Panc1 (cell line): Measurements from ENCODE around the gene SLC7A7. TPM values are rescaled to one million over a fixed set of nuclear protein-coding genes. Genes with fewer than 3 reads are reported as not detected.

ENCODE experiments used
- ATAC-seq: fragments of 200-7000 bp; cut with Tn5 transposase; 2 replicates; pipeline ENCODE4 v1.9.1; 2020; ENCODE audit warnings: mild to moderate bottlenecking, moderate library complexity
- BruUV-seq: library from RNA; stranded (reverse); fragments of 400-500 nt; replicated peaks from 2 replicates; lab custom pipeline; 2021; lab: Mats Ljungman, UMichigan
- CTCF ChIA-PET: fragments of 300-600 bp; sonication (Branson Sonifier 250); formaldehyde crosslinking; loops from one replicate; lab custom pipeline; 2022; ENCODE audit warnings: antibody characterized with exemption; lab: Charles Lee
- POLR2A ChIA-PET: fragments of 300-600 bp; sonication (Branson Sonifier 250); formaldehyde crosslinking; loops from one replicate; lab custom pipeline; 2022; ENCODE audit warnings: antibody characterized with exemption; lab: Charles Lee
- DNase-seq: peaks from one replicate; pipeline ENCODE4 v3.0.0-alpha.2; 2010; ENCODE audit warnings: low read depth, low spot score
- H3K27ac ChIP-seq: 2 replicates; pipeline ENCODE4 v1.5.1; 2011; ENCODE audit warnings: mild to moderate bottlenecking, low read length, inconsistent platforms
- H3K27me3 ChIP-seq: fragments of 200-500 bp; sonication (Bioruptor generic); 2 replicates; pipeline ENCODE4 v1.6.0; 2014; ENCODE audit warnings: low read length, inconsistent platforms; ENCODE audit not compliant: control insufficient read depth, insufficient read depth
- H3K36me3 ChIP-seq: fragments of 200-500 bp; sonication (Bioruptor generic); 2 replicates; pipeline ENCODE4 v1.5.1; 2014; ENCODE audit warnings: inconsistent platforms, mild to moderate bottlenecking, low read length, moderate library complexity; ENCODE audit not compliant: control insufficient read depth, insufficient read depth
- H3K4me1 ChIP-seq: 2 replicates; pipeline ENCODE4 v1.5.1; 2011; ENCODE audit warnings: inconsistent platforms, mild to moderate bottlenecking, low read length, moderate library complexity; ENCODE audit not compliant: control insufficient read depth, insufficient read depth
- H3K4me3 ChIP-seq, 2 experiments: 2 replicates each; pipeline ENCODE4 v1.5.1; 2011 to 2012; ENCODE audit warnings: low read depth in 2 of 2, low read length in 2 of 2, mild to moderate bottlenecking in 2 of 2, inconsistent platforms in 1 of 2, moderate library complexity in 1 of 2
- H3K9me3 ChIP-seq: fragments of 200-500 bp; sonication (Bioruptor generic); 2 replicates; pipeline ENCODE4 v1.5.1; 2014; ENCODE audit warnings: low read depth, mild to moderate bottlenecking, inconsistent platforms, low read length, moderate library complexity; ENCODE audit not compliant: control insufficient read depth, insufficient read depth
- CTCF ChIP-seq: fragments of 450-650 bp; IDR thresholded peaks from 2 replicates; pipeline ENCODE4 v1.5.1; 2017; ENCODE audit warnings: mild to moderate bottlenecking
- POLR2AphosphoS5 ChIP-seq: IDR thresholded peaks from 2 replicates; pipeline ENCODE4 v1.6.1; 2012; ENCODE audit warnings: mild to moderate bottlenecking, low read depth, low read length, moderate library complexity
- SIN3A ChIP-seq: IDR thresholded peaks from 2 replicates; pipeline ENCODE4 v1.6.1; 2012; ENCODE audit warnings: low read depth, mild to moderate bottlenecking, low read length, moderate library complexity, borderline replicate concordance; ENCODE audit not compliant: insufficient read depth
- TCF7L2 ChIP-seq: IDR thresholded peaks from 2 replicates; pipeline ENCODE4 v1.6.1; 2011; ENCODE audit warnings: mild to moderate bottlenecking, low read depth, low read length, inconsistent platforms
- in situ Hi-C: cut with HindIII; loops from 2 replicates; pipeline ENCODE4 v1.10.0; 2016; ENCODE audit warnings: low sequenced_read_pairs, low pct_unique_long_range_greater_than_20kb
- intact Hi-C: fragments of 100-400 bp; cut with micrococcal nuclease; formaldehyde crosslinking; loops from one replicate; pipeline ENCODE4 v1.10.0; 2022; ENCODE audit not compliant: unreplicated experiment
- total RNA-seq: library from RNA; stranded (reverse); gene quantifications from one replicate; pipeline ENCODE4 v1.2.1, GENCODE V29; 2021; ENCODE audit not compliant: unreplicated experiment
- TF ChIP-seq, protein P1 (sequence below), 2 experiments: IDR thresholded peaks; 2 replicates each; pipeline ENCODE4 v1.6.1; 2011 to 2012; ENCODE audit warnings: low read depth in 2 of 2, control low read depth in 1 of 2, low read length in 1 of 2, mild to moderate bottlenecking in 1 of 2, moderate library complexity in 1 of 2; ENCODE audit not compliant: insufficient read depth in 1 of 2

The SLC7A7 gene
- total RNA-seq, 1 experiment from 2014 or later: 0.85 TPM

DNA sequence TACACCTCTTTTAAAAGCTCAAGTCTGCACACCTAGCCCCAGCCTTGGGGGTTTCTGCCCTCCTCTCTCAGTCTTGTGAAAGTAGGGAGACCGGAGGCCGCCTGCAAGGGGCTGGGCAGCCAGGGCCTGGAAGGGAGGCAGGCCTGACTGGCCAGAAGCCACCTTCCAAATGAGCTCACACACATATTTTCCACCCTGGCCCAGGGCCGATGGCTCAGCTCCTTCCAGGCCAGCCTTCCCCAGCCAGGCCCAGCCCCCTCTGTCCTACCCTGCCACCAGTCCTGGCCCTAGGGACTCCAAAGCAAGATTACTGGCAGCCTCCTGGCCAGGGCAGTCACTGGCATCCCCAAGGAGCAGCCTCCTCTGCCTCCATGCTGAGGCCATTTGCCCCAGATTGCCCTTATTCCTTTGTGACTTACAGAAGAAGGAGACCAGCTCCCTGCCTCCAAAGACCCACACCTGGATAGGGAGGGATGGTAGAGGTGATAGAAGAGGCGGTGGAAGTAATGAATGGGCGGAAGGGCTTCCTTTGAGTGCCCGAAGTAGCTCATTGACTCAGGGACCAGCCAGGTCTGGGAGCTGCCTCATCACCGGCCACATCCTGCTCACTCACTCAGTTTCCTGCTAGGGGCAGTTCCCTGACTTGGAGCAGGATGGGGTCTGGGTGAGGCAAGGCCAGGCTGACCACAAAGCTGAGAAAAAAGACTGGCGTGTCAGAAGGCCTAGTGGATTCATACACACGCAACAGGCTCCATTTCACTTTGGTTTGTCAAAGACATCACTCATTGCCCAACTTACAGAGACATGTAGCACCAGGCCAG lies 35.9 kb upstream of the SLC7A7 start:
- ATAC-seq: no peak
- intact Hi-C loops: loop anchor here (10.0 kb wide), 1 partner anchor 196 kb away; no protein-coding TSS in a partner anchor
- H3K4me1 ChIP-seq: no peaks in the 10 kb centered on the region
- no peaks in the 10 kb centered on the region for H3K27me3 ChIP-seq
- no peak overlapping the region for H3K27ac ChIP-seq
- ChIA-PET POLR2A (interaction anchor here (0.6 kb wide), 1 partner anchor 27 kb away, joined by 3 read pairs; no protein-coding TSS in a partner anchor), CTCF (interaction anchor here (4.9 kb wide), 1 partner anchor 28 kb away, joined by 50 read pairs; no protein-coding TSS in a partner anchor)
- TF ChIP-seq CTCF: no peak
- no peak for TF ChIP-seq POLR2AphosphoS5
- no peak for TF ChIP-seq TCF7L2
- TF ChIP-seq SIN3A: no peak
- TF ChIP-seq, protein P1, sequence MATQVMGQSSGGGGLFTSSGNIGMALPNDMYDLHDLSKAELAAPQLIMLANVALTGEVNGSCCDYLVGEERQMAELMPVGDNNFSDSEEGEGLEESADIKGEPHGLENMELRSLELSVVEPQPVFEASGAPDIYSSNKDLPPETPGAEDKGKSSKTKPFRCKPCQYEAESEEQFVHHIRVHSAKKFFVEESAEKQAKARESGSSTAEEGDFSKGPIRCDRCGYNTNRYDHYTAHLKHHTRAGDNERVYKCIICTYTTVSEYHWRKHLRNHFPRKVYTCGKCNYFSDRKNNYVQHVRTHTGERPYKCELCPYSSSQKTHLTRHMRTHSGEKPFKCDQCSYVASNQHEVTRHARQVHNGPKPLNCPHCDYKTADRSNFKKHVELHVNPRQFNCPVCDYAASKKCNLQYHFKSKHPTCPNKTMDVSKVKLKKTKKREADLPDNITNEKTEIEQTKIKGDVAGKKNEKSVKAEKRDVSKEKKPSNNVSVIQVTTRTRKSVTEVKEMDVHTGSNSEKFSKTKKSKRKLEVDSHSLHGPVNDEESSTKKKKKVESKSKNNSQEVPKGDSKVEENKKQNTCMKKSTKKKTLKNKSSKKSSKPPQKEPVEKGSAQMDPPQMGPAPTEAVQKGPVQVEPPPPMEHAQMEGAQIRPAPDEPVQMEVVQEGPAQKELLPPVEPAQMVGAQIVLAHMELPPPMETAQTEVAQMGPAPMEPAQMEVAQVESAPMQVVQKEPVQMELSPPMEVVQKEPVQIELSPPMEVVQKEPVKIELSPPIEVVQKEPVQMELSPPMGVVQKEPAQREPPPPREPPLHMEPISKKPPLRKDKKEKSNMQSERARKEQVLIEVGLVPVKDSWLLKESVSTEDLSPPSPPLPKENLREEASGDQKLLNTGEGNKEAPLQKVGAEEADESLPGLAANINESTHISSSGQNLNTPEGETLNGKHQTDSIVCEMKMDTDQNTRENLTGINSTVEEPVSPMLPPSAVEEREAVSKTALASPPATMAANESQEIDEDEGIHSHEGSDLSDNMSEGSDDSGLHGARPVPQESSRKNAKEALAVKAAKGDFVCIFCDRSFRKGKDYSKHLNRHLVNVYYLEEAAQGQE (IDR thresholded peaks at IDR 0.05; ENCODE audit: insufficient read depth in 1 of 2, low read depth in 2 of 2, low read length in 1 of 2): no peak
- H3K36me3 ChIP-seq: no peaks in the 10 kb centered on the region
- DNase-seq: no peak
- no peaks in the 10 kb centered on the region for H3K9me3 ChIP-seq
- H3K4me3 ChIP-seq: no peak overlapping the region
- in situ Hi-C loops: no loop called here
- BruUV-seq: no TSS peak

GRCh38 chr14:22849212-22849819 lies 34.1 kb upstream of the SLC7A7 start:
- BruUV-seq: no TSS peak
- no peaks in the 10 kb centered on the region for H3K4me1 ChIP-seq
- no peaks in the 10 kb centered on the region for H3K27me3 ChIP-seq
- in situ Hi-C loops: no loop called here
- H3K4me3 ChIP-seq: no peak overlapping the region
- intact Hi-C loops: no loop called here
- CTCF ChIA-PET: interaction anchor here (0.6 kb wide), 1 partner anchor 278 kb away, joined by 12 read pairs; no protein-coding TSS in a partner anchor
- no peaks in the 10 kb centered on the region for H3K36me3 ChIP-seq
- DNase-seq (no peak), ATAC-seq (no peak)
- no peaks in the 10 kb centered on the region for H3K9me3 ChIP-seq
- H3K27ac ChIP-seq: no peak overlapping the region
- TF ChIP-seq SIN3A (no peak), CTCF (no peak), POLR2AphosphoS5 (no peak), TCF7L2 (no peak)
- TF ChIP-seq, protein P1 (IDR thresholded peaks at IDR 0.05; ENCODE audit: insufficient read depth in 1 of 2, low read depth in 2 of 2, low read length in 1 of 2): no peak
- POLR2A ChIA-PET: no interaction called here
